Measurements from ENCODE around the gene GOLPH3L.

GRCh38 chr1:150601540-150601939, 95.4 kb downstream of the GOLPH3L start:
- TF ChIP-seq POLR2A (IDR thresholded peaks at IDR 0.05; ENCODE audit: low read length), result no peak
- no peak for TF ChIP-seq GATA1 (IDR thresholded peaks at IDR 0.05; ENCODE audit: low read depth, low read length)

Data from erythroblast (primary cell).